HepG2 (cell line): Measurements from ENCODE around the gene SOCS1. TPM values are rescaled to one million over a fixed set of nuclear protein-coding genes. Genes with fewer than 3 reads are reported as not detected.

ENCODE experiments used
- ADNP ChIP-seq: sonication (generic); formaldehyde crosslinking; IDR thresholded peaks from 2 replicates; pipeline ENCODE4 v1.4.0; 2020; ENCODE audit warnings: missing genetic modification reagents
- AHR ChIP-seq: IDR thresholded peaks from 2 replicates; pipeline ENCODE4 v1.6.1; 2018; ENCODE audit warnings: missing genetic modification reagents, missing compliant biosample characterization
- ATAD3A ChIP-seq: sonication (generic); formaldehyde crosslinking; IDR thresholded peaks from 2 replicates; pipeline ENCODE4 v1.4.0; 2020; ENCODE audit warnings: missing genetic modification reagents
- BCL6 ChIP-seq: IDR thresholded peaks from 2 replicates; pipeline ENCODE4 v1.6.1; 2016; ENCODE audit warnings: missing genetic modification reagents, missing compliant biosample characterization
- EP300 ChIP-seq, 3 experiments: sonication (generic) in 1 of 3; formaldehyde crosslinking in 1 of 3; IDR thresholded peaks; 2 replicates each; pipeline versions ENCODE4 v1.5.1 to v1.6.1; 2011 to 2020; ENCODE audit warnings: low read depth in 2 of 3, low read length in 2 of 3, borderline replicate concordance in 1 of 3, improper control_type of control experiment in 1 of 3, mild to moderate bottlenecking in 1 of 3, missing genetic modification reagents in 1 of 3, moderate library complexity in 1 of 3
- RXRA ChIP-seq: sonication (generic); formaldehyde crosslinking; IDR thresholded peaks from 2 replicates; pipeline ENCODE4 v1.5.1; 2020; ENCODE audit warnings: missing genetic modification reagents
- SMARCC2 ChIP-seq: fragments of 450-650 bp; IDR thresholded peaks from 2 replicates; pipeline ENCODE4 v1.6.1; 2017; ENCODE audit warnings: antibody characterized with exemption, mild to moderate bottlenecking
- SNRNP70 ChIP-seq: fragments of 200-400 bp; formaldehyde crosslinking; IDR thresholded peaks from 2 replicates; pipeline ENCODE4 v1.6.1; 2017; ENCODE audit warnings: mild to moderate bottlenecking, low read depth, low read length, moderate library complexity
- TBX3 ChIP-seq: fragments of 450-650 bp; IDR thresholded peaks from 2 replicates; pipeline ENCODE4 v1.6.1; 2017; ENCODE audit warnings: antibody characterized with exemption, mild to moderate bottlenecking, inconsistent platforms, borderline replicate concordance
- ZNF225 ChIP-seq: sonication (generic); formaldehyde crosslinking; IDR thresholded peaks from 2 replicates; pipeline ENCODE4 v1.4.0; 2020; ENCODE audit warnings: mild to moderate bottlenecking, missing genetic modification reagents
- ZNF292 ChIP-seq: sonication (generic); formaldehyde crosslinking; IDR thresholded peaks from 2 replicates; pipeline ENCODE4 v1.8.1; 2022; ENCODE audit warnings: mild to moderate bottlenecking, low read depth, missing genetic modification reagents, borderline replicate concordance
- polyA plus RNA-seq, 8 experiments: library from polyadenylated mRNA; depleted of rRNA in 3 of 8; stranded (reverse) in 7 of 8; unstranded in 1 of 8; fragments of >200 nt; fragmentation: Illumina TruSeq in 4 of 8; extraction: Trizol in 4 of 8; gene quantifications; 2 replicates each; pipeline versions ENCODE4 v1.2.1 to v1.2.3, GENCODE V29; 2011 to 2016; ENCODE audit warnings: low read depth in 4 of 8, missing spikeins in 1 of 8, mixed read lengths in 1 of 8; ENCODE audit not compliant: insufficient read depth in 1 of 8
- total RNA-seq, 5 experiments: library from RNA; depleted of rRNA; stranded (reverse); fragments of >200 nt; fragmentation: Illumina TruSeq; extraction: Trizol; gene quantifications; 2 replicates each; pipeline ENCODE4 v1.2.3, GENCODE V29; 2016; ENCODE audit warnings: low read depth in 1 of 5
- TF ChIP-seq, protein P1 (sequence below): sonication (generic); formaldehyde crosslinking; IDR thresholded peaks from 2 replicates; pipeline ENCODE4 v1.5.1; 2020; ENCODE audit warnings: mild to moderate bottlenecking, missing genetic modification reagents, moderate library complexity
- TF ChIP-seq, protein P2 (sequence below): sonication (generic); formaldehyde crosslinking; IDR thresholded peaks from 2 replicates; pipeline ENCODE4 v1.4.0; 2020; ENCODE audit warnings: mild to moderate bottlenecking, missing genetic modification reagents
- TF ChIP-seq, protein P3 (sequence below): sonication (generic); formaldehyde crosslinking; IDR thresholded peaks from 2 replicates; pipeline ENCODE4 v1.5.1; 2020; ENCODE audit warnings: missing genetic modification reagents, mild to moderate bottlenecking, borderline replicate concordance
- TF ChIP-seq, protein P4 (sequence below): sonication (generic); formaldehyde crosslinking; IDR thresholded peaks from 2 replicates; pipeline ENCODE4 v1.4.0; 2020; ENCODE audit warnings: missing genetic modification reagents, borderline replicate concordance

SOCS1 gene
- total and polyA plus RNA-seq, 2 of the 13 experiments (the other 11 are each of a cell fraction or from before 2014, with no cell fraction given) = 5.3 to 6.3 TPM

DNA sequence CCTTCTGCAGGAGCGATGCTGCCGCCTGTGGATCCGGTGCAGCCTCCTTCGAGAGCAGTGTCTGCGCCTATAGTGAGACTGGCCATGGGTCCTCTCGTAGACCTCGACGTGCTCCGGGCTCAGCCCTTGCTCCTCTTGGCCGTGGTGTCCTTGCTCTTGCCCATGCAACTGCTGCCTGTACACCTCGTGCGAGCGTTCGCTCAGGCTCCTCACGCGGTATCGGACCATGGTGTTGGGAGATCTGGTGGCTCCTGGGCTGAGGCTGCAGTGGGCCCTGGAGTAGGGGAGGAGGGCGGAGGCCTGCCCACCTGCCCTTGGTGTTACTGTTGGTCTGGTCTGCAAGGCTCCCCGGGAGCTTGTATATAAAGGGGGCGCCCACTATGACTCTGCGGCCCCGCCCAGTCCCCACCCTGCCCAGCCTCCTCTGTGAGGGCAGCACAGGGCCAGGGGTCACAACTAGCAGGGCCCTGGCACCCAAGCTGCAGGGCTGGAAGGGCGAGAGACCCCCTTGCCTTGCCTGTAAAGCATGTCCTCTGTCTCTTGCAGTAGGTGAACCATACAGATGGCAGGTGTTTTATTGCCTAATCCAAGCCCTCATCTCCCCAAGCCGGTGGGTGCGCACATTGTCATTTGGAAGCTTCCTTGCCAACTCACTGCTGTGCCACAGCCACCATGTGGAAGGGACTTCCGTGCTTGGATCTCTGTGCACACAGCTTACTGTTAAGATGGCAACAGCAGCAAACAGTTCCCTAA is 20.3 kb upstream of the SOCS1 start, which contains the start of gene PRM2 (continued):
- TF ChIP-seq RXRA (CRISPR knock-in tag) (0 out of 2 replicates have a peak, but pooled peaks have one; percentile 25), SNRNP70 (no peak), ATAD3A (CRISPR knock-in tag) (no peak), ADNP (CRISPR knock-in tag) (no peak), TBX3 (no peak), EP300 (IDR thresholded peaks at IDR 0.05; ENCODE audit: low read depth in 2 of 2, low read length in 2 of 2) (no peak), EP300 (CRISPR knock-in tag; IDR thresholded peaks at IDR 0.05; ENCODE audit: borderline replicate concordance) (no peak; the same call in 1 of the 2 replicates), ZNF225 (CRISPR knock-in tag) (0 out of 2 replicates have a peak, but pooled peaks have one; percentile 36), AHR (CRISPR knock-in tag) (peak; percentile 64; the same call in 1 of the 2 replicates), SMARCC2 (no peak), BCL6 (CRISPR knock-in tag) (no peak), ZNF292 (CRISPR knock-in tag) (0 out of 2 replicates have a peak, but pooled peaks have one; percentile 22)
- TF ChIP-seq, protein P1, sequence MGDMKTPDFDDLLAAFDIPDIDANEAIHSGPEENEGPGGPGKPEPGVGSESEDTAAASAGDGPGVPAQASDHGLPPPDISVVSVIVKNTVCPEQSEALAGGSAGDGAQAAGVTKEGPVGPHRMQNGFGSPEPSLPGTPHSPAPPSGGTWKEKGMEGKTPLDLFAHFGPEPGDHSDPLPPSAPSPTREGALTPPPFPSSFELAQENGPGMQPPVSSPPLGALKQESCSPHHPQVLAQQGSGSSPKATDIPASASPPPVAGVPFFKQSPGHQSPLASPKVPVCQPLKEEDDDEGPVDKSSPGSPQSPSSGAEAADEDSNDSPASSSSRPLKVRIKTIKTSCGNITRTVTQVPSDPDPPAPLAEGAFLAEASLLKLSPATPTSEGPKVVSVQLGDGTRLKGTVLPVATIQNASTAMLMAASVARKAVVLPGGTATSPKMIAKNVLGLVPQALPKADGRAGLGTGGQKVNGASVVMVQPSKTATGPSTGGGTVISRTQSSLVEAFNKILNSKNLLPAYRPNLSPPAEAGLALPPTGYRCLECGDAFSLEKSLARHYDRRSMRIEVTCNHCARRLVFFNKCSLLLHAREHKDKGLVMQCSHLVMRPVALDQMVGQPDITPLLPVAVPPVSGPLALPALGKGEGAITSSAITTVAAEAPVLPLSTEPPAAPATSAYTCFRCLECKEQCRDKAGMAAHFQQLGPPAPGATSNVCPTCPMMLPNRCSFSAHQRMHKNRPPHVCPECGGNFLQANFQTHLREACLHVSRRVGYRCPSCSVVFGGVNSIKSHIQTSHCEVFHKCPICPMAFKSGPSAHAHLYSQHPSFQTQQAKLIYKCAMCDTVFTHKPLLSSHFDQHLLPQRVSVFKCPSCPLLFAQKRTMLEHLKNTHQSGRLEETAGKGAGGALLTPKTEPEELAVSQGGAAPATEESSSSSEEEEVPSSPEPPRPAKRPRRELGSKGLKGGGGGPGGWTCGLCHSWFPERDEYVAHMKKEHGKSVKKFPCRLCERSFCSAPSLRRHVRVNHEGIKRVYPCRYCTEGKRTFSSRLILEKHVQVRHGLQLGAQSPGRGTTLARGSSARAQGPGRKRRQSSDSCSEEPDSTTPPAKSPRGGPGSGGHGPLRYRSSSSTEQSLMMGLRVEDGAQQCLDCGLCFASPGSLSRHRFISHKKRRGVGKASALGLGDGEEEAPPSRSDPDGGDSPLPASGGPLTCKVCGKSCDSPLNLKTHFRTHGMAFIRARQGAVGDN (CRISPR knock-in tag) = peak; percentile 36; the same call in 1 of the 2 replicates
- TF ChIP-seq, protein P2, sequence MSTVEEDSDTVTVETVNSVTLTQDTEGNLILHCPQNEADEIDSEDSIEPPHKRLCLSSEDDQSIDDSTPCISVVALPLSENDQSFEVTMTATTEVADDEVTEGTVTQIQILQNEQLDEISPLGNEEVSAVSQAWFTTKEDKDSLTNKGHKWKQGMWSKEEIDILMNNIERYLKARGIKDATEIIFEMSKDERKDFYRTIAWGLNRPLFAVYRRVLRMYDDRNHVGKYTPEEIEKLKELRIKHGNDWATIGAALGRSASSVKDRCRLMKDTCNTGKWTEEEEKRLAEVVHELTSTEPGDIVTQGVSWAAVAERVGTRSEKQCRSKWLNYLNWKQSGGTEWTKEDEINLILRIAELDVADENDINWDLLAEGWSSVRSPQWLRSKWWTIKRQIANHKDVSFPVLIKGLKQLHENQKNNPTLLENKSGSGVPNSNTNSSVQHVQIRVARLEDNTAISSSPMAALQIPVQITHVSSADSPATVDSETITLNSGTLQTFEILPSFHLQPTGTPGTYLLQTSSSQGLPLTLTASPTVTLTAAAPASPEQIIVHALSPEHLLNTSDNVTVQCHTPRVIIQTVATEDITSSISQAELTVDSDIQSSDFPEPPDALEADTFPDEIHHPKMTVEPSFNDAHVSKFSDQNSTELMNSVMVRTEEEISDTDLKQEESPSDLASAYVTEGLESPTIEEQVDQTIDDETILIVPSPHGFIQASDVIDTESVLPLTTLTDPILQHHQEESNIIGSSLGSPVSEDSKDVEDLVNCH (CRISPR knock-in tag) = no peak
- TF ChIP-seq, protein P3, sequence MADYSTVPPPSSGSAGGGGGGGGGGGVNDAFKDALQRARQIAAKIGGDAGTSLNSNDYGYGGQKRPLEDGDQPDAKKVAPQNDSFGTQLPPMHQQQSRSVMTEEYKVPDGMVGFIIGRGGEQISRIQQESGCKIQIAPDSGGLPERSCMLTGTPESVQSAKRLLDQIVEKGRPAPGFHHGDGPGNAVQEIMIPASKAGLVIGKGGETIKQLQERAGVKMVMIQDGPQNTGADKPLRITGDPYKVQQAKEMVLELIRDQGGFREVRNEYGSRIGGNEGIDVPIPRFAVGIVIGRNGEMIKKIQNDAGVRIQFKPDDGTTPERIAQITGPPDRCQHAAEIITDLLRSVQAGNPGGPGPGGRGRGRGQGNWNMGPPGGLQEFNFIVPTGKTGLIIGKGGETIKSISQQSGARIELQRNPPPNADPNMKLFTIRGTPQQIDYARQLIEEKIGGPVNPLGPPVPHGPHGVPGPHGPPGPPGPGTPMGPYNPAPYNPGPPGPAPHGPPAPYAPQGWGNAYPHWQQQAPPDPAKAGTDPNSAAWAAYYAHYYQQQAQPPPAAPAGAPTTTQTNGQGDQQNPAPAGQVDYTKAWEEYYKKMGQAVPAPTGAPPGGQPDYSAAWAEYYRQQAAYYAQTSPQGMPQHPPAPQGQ (CRISPR knock-in tag) = no peak
- TF ChIP-seq, protein P4, sequence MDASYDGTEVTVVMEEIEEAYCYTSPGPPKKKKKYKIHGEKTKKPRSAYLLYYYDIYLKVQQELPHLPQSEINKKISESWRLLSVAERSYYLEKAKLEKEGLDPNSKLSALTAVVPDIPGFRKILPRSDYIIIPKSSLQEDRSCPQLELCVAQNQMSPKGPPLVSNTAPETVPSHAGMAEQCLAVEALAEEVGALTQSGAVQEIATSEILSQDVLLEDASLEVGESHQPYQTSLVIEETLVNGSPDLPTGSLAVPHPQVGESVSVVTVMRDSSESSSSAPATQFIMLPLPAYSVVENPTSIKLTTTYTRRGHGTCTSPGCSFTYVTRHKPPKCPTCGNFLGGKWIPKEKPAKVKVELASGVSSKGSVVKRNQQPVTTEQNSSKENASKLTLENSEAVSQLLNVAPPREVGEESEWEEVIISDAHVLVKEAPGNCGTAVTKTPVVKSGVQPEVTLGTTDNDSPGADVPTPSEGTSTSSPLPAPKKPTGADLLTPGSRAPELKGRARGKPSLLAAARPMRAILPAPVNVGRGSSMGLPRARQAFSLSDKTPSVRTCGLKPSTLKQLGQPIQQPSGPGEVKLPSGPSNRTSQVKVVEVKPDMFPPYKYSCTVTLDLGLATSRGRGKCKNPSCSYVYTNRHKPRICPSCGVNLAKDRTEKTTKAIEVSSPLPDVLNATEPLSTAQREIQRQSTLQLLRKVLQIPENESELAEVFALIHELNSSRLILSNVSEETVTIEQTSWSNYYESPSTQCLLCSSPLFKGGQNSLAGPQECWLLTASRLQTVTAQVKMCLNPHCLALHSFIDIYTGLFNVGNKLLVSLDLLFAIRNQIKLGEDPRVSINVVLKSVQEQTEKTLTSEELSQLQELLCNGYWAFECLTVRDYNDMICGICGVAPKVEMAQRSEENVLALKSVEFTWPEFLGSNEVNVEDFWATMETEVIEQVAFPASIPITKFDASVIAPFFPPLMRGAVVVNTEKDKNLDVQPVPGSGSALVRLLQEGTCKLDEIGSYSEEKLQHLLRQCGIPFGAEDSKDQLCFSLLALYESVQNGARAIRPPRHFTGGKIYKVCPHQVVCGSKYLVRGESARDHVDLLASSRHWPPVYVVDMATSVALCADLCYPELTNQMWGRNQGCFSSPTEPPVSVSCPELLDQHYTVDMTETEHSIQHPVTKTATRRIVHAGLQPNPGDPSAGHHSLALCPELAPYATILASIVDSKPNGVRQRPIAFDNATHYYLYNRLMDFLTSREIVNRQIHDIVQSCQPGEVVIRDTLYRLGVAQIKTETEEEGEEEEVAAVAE = no peak
